Measurements from ENCODE around the gene TYK2. TPM values are rescaled to one million over a fixed set of nuclear protein-coding genes. Genes with fewer than 3 reads are reported as not detected.
A peak's percentile ranks its signal among the peaks of the same experiment; 100 is the strongest.

Gene TYK2
- total and polyA plus RNA-seq, 9 donors = 55.4 to 118 (median 78.9) TPM

GRCh38 chr19:10356431-10356830 lies 23.9 kb downstream of the TYK2 start:
- no peaks in the 10 kb centered on the region for H3K27me3 ChIP-seq
- DNase-seq = no peak
- H3K36me3 ChIP-seq = no peaks in the 10 kb centered on the region
- no peak overlapping the region for H3K27ac ChIP-seq
- TF ChIP-seq POLR2A (IDR thresholded peaks at IDR 0.05) = no peak
- no peak for TF ChIP-seq CTCF (IDR thresholded peaks at IDR 0.05)
- no peak for TF ChIP-seq EP300 (IDR thresholded peaks at IDR 0.05)
- intact Hi-C loops (cut with DNase I) = no loop called here
- peaks cover 6% of the 10 kb centered on the region for H3K4me1 ChIP-seq (ENCODE audit: insufficient read depth)
- H3K4me3 ChIP-seq = no peak overlapping the region
- WGBS, 3 donors = 89 to 96% (median 93%) methylated on average over 11 to 12 of the region's 12 CpGs
- no peaks in the 10 kb centered on the region for H3K9me3 ChIP-seq

- Histone ChIP-seq H3K27me3 (no peaks in the 10 kb centered on the region), H3K36me3 (no peaks in the 10 kb centered on the region), H3K4me1 (ENCODE audit: insufficient read depth) (peaks cover 6% of the 10 kb centered on the region), H3K9me3 (no peaks in the 10 kb centered on the region), H3K27ac (peak overlapping the region in 1 of 2 donors; percentile 62), H3K4me3 (no peak overlapping the region)
- intact Hi-C loops (cut with DNase I) = no loop called here
- WGBS, 3 donors = 74 to 83% (median 75%) methylated on average over 26 to 32 of the region's 32 CpGs
- DNase-seq = peak; percentile 54 to 86 (median 71)
- no peak for TF ChIP-seq CTCF (IDR thresholded peaks at IDR 0.05)
- no peak for TF ChIP-seq EP300 (IDR thresholded peaks at IDR 0.05)
- no peak for TF ChIP-seq POLR2A (IDR thresholded peaks at IDR 0.05)
These were observed 26.5 kb downstream of the TYK2 start for GRCh38 chr19:10353793-10354391.

- DNase-seq = peak; percentile 74 to 93 (median 82)
- H3K4me3 ChIP-seq = no peak overlapping the region
These were observed 27.4 kb downstream of the TYK2 start for GRCh38 chr19:10352764-10353671.

GRCh38 chr19:10346509-10346908 lies 33.9 kb downstream of the TYK2 start:
- Histone ChIP-seq H3K9me3 (no peaks in the 10 kb centered on the region), H3K36me3 (no peaks in the 10 kb centered on the region), H3K4me3 (no peak overlapping the region), H3K27me3 (no peaks in the 10 kb centered on the region), H3K4me1 (ENCODE audit: insufficient read depth) (no peaks in the 10 kb centered on the region), H3K27ac (no peak overlapping the region)
- WGBS, 3 donors = 48 to 56% (median 49%) methylated on average over 10 of the region's 10 CpGs
- intact Hi-C loops (cut with DNase I) = no loop called here
- no peak for DNase-seq
- TF ChIP-seq EP300 (IDR thresholded peaks at IDR 0.05) = no peak
- TF ChIP-seq POLR2A (IDR thresholded peaks at IDR 0.05) = no peak
- no peak for TF ChIP-seq CTCF (IDR thresholded peaks at IDR 0.05)

More at GRCh38 chr19:10352764-10353671, 27.4 kb downstream of the TYK2 start:
- H3K27ac ChIP-seq = peak overlapping the region in 1 of 2 donors; percentile 74
- TF ChIP-seq CTCF (IDR thresholded peaks at IDR 0.05) (no peak), EP300 (IDR thresholded peaks at IDR 0.05) (no peak)
- peaks cover 6% of the 10 kb centered on the region for H3K4me1 ChIP-seq (ENCODE audit: insufficient read depth)
- 51 to 72% (median 58%) methylated on average over 54 to 63 of the region's 63 CpGs for WGBS, 3 donors
- H3K9me3 ChIP-seq = no peaks in the 10 kb centered on the region
- H3K36me3 ChIP-seq = no peaks in the 10 kb centered on the region
- intact Hi-C loops (cut with DNase I) = no loop called here
- H3K27me3 ChIP-seq = no peaks in the 10 kb centered on the region

Measured in ovary (tissue), 9 donors.